ENCODE results near the gene CRP. TPM values are rescaled to one million over a fixed set of nuclear protein-coding genes. Genes with fewer than 3 reads are reported as not detected.
"Not testable (repeated sequence)": the region's sequence is repeated elsewhere in the genome, so short reads cannot be mapped to it uniquely, and the experiment has no call there.

CRP gene
- total RNA-seq, 1 donor from 2014 or later: not detected

DNA sequence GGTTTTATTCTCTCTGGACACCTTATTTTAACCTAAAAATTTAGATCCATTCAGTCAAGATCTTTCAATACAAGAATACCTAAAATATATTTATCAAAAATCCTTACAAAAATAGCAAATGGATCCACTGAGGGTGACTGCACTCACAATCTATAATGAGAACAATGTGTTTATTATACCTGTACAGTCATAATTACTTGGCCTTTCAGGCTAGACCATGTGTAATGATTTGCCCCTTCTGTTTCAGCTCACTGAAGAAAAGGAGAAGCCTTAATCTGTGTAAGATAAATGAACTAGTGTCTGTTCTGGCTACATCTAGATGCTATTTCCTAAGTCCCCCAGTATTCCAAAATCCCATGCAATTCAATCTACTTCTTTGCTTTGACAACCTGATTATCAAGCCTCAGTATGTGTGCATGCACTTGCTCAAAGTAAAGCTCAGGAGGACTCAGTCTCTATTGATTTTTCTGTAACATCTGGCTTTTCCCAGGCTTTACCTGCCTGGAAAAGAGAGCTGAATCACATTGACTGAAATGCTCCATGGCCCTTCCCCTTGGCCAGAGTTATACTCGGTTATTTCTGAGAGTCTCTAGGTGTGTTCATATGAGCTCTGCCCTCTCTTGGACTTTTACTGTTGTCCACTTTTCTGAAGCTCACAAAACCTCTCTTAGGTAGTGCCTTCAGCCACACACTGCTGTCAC is 27.6 kb downstream of the CRP start:
- Mint-ChIP-seq H3K4me1 (ENCODE audit: unreplicated experiment) (no peaks in the 10 kb centered on the region), H3K27ac (ENCODE audit: unreplicated experiment) (no peak overlapping the region), H3K36me3 (ENCODE audit: unreplicated experiment) (peaks cover 1% of the 10 kb centered on the region), H3K4me3 (ENCODE audit: unreplicated experiment) (no peak overlapping the region), H3K9me3 (ENCODE audit: unreplicated experiment) (no peaks in the 10 kb centered on the region), H3K27me3 (ENCODE audit: unreplicated experiment) (peaks cover 64% of the 10 kb centered on the region)
- TF ChIP-seq, protein P1, sequence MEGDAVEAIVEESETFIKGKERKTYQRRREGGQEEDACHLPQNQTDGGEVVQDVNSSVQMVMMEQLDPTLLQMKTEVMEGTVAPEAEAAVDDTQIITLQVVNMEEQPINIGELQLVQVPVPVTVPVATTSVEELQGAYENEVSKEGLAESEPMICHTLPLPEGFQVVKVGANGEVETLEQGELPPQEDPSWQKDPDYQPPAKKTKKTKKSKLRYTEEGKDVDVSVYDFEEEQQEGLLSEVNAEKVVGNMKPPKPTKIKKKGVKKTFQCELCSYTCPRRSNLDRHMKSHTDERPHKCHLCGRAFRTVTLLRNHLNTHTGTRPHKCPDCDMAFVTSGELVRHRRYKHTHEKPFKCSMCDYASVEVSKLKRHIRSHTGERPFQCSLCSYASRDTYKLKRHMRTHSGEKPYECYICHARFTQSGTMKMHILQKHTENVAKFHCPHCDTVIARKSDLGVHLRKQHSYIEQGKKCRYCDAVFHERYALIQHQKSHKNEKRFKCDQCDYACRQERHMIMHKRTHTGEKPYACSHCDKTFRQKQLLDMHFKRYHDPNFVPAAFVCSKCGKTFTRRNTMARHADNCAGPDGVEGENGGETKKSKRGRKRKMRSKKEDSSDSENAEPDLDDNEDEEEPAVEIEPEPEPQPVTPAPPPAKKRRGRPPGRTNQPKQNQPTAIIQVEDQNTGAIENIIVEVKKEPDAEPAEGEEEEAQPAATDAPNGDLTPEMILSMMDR (IDR thresholded peaks at IDR 0.05): no peak
- no peak for DNase-seq (ENCODE audit: extremely low spot score, unreplicated experiment)

DNA sequence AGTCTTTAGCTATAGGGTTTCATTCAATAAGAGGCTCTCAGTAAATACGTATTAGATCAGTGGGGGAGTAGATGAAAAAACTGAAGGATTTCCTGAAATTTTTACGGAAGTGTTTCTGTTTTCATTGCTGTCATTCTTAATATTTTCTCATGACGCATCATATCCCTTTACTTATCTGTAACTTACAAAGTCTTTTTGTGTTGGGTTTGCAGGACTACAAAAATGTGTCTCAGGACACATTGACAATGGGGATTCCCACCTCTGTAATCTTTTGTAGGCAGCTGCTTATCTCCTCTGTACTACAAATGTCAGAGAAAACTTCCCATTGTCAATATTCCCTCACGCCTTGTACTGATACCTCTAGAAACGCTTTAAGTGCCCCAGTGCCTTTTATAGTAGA is 35.5 kb downstream of the CRP start:
- H3K36me3 Mint-ChIP-seq (ENCODE audit: unreplicated experiment): no peaks in the 10 kb centered on the region
- H3K27me3 Mint-ChIP-seq (ENCODE audit: unreplicated experiment): peaks cover 32% of the 10 kb centered on the region
- H3K9me3 Mint-ChIP-seq (ENCODE audit: unreplicated experiment): no peaks in the 10 kb centered on the region
- peaks cover 6% of the 10 kb centered on the region for H3K4me1 Mint-ChIP-seq (ENCODE audit: unreplicated experiment)
- H3K27ac Mint-ChIP-seq (ENCODE audit: unreplicated experiment): no peak overlapping the region
- TF ChIP-seq, protein P1 (IDR thresholded peaks at IDR 0.05): no peak
- H3K4me3 Mint-ChIP-seq (ENCODE audit: unreplicated experiment): no peak overlapping the region
- DNase-seq (ENCODE audit: extremely low spot score, unreplicated experiment): no peak

DNA sequence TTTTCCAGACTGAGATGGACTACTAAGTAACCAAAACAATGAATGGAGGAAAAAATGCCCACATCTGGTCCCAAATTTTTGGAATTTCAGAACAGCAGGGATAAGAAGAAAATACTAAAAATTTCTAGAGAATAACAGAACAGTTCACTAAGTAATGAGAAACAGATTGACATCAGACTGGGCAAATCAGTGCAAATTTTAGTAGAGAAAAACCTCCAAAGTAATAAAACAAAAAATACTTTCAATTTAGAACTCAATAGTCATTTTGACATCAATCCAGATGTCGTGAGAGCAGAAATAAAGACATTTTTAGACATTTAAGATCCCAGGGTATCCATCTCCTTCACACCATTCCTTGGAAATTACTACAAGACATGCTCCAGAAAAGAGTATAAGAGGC is 39.3 kb downstream of the CRP start:
- H3K9me3 Mint-ChIP-seq (ENCODE audit: unreplicated experiment): no peaks in the 10 kb centered on the region
- peak overlapping the region; percentile 6 for H3K27ac Mint-ChIP-seq (ENCODE audit: unreplicated experiment)
- H3K4me3 Mint-ChIP-seq (ENCODE audit: unreplicated experiment): no peak overlapping the region
- H3K27me3 Mint-ChIP-seq (ENCODE audit: unreplicated experiment): peaks cover 28% of the 10 kb centered on the region
- TF ChIP-seq, protein P1 (IDR thresholded peaks at IDR 0.05): no peak
- H3K36me3 Mint-ChIP-seq (ENCODE audit: unreplicated experiment): no peaks in the 10 kb centered on the region
- no peak for DNase-seq (ENCODE audit: extremely low spot score, unreplicated experiment)
- peaks cover 6% of the 10 kb centered on the region for H3K4me1 Mint-ChIP-seq (ENCODE audit: unreplicated experiment)

DNA sequence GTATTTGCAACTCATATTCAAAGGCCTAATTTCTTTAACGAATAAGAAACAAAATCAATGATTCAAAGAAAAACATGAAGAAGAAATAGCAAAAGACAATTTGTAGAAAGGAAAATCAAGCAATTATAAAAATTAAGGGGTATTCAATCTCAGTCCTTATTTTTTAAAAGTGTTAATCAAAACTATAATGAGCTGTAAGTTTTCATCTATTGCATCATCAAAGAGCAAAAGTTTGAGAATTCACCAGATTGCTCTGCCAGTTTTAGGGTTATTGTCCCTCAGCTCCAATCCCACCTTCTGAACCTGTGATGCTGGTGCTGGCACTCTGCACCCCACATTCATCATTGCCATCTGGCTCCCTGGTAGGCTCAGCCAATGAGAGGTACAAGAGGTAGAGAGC is 42.0 kb downstream of the CRP start:
- not testable (repeated sequence) for DNase-seq (ENCODE audit: extremely low spot score, unreplicated experiment); H3K9me3 Mint-ChIP-seq (ENCODE audit: unreplicated experiment); H3K27ac Mint-ChIP-seq (ENCODE audit: unreplicated experiment); H3K4me3 Mint-ChIP-seq (ENCODE audit: unreplicated experiment); H3K36me3 Mint-ChIP-seq (ENCODE audit: unreplicated experiment); H3K4me1 Mint-ChIP-seq (ENCODE audit: unreplicated experiment)
- peaks cover 34% of the 10 kb centered on the region for H3K27me3 Mint-ChIP-seq (ENCODE audit: unreplicated experiment)

DNA sequence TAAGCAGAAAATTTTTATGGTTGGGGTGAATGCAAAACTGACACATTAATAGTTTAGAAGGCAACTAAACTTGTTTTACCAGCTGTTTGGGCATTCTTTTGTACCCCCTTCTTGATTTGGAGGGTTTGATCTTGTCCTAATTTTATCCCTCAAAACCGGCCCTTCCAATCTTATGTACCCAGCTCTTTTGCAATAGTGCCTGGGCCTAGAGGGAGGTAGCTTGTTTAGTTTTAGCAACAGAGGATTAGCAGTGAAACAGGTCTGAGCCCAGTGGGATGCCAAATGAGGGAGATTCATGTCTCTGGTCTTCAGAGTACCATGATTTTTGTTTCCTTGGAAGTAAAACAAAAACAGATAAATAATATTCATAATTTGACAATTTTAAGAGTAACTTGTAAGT is 45.1 kb downstream of the CRP start:
- Mint-ChIP-seq H3K27me3 (ENCODE audit: unreplicated experiment) (peaks cover 18% of the 10 kb centered on the region), H3K9me3 (ENCODE audit: unreplicated experiment) (no peaks in the 10 kb centered on the region)

More for the DNA sequence above, 45.1 kb downstream of the CRP start:
- Mint-ChIP-seq H3K4me1 (ENCODE audit: unreplicated experiment) (no peaks in the 10 kb centered on the region), H3K36me3 (ENCODE audit: unreplicated experiment) (no peaks in the 10 kb centered on the region), H3K4me3 (ENCODE audit: unreplicated experiment) (no peak overlapping the region), H3K27ac (ENCODE audit: unreplicated experiment) (no peak overlapping the region)
- TF ChIP-seq, protein P1 (IDR thresholded peaks at IDR 0.05): no peak
- no peak for DNase-seq (ENCODE audit: extremely low spot score, unreplicated experiment)
